NCI-H2227 treated with DMSO at 0.1 percent for 48 hours (cell line): ENCODE data around the gene POLR1G.

Source experiments
- DNase-seq: peaks from one replicate; lab custom pipeline; 2025; lab: John Stamatoyannopoulos, UW

The POLR1G gene, protein sequence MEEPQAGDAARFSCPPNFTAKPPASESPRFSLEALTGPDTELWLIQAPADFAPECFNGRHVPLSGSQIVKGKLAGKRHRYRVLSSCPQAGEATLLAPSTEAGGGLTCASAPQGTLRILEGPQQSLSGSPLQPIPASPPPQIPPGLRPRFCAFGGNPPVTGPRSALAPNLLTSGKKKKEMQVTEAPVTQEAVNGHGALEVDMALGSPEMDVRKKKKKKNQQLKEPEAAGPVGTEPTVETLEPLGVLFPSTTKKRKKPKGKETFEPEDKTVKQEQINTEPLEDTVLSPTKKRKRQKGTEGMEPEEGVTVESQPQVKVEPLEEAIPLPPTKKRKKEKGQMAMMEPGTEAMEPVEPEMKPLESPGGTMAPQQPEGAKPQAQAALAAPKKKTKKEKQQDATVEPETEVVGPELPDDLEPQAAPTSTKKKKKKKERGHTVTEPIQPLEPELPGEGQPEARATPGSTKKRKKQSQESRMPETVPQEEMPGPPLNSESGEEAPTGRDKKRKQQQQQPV

GRCh38 chr19:45406226-45407090 is at the start of gene POLR1G:
Gene POLR1G (plus strand): TSS chr19:45406644. CDS start chr19:45406697, 53 bp downstream.
- peak; percentile 88 for DNase-seq

DNA sequence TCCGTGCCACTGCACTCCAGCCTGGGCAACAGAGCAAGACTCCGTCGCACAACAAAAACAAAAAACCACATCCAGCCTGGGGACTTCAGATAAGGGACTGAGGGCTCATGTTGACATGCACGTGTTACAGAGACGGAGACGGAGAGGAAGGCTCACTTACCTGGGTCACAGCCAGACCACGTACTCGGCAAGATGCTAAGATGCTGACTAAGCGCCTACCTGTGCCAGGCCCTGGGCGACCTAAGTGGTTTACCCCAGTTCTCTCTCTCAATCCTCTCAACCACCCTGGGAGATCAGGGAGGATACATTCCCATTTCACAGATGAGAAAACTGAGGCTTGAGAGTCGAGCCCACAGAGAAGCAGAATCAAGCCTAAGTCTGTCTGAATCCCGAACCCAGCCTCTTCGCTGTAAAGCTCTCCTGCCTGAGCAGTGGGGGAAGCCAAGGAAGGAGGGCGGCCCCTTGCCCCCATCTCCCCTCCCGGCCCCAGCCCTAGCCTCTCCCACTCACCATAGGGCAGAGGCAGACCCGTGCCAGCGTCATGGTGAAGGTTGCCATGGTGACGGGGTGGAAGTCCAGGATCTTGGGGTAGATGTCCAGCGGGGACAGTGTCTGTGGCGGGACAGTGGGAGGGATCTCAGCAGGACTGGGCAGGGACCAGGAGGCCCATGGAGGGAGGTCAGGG is 49.5 kb upstream of the POLR1G start:
- DNase-seq: no peak

GRCh38 chr19:45357445-45357783 is 49.0 kb upstream of the POLR1G start:
- DNase-seq: no peak

DNA sequence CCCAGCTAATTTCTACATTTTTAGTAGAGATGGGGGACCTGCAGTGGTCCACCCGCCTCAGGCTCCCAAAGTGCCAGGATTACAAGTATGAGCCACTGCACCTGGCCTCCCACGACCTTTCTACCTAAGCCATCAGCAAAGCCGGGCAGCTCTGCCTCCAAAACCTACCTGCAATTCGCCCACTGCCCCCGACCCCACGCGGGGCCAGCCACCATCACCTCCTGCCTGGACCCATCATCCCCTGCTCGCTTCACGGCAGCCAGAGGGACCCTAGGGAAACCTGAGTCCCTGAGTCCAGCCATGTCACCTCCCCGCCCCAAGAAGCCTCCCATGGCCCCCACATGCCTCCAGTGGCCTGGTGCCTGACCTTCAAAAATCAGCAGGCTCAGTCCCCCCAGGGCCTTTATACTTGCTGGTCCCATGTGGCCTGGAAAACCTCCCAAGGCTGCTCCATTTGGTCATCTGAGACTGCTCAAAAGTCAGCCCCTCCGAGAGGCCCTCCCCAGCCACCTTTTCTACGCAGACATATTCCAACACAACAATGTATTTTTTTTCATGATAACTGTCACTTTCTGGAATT is 48.1 kb upstream of the POLR1G start:
- no peak for DNase-seq

GRCh38 chr19:45361608-45362007 is 44.8 kb upstream of the POLR1G start:
- no peak for DNase-seq

DNA sequence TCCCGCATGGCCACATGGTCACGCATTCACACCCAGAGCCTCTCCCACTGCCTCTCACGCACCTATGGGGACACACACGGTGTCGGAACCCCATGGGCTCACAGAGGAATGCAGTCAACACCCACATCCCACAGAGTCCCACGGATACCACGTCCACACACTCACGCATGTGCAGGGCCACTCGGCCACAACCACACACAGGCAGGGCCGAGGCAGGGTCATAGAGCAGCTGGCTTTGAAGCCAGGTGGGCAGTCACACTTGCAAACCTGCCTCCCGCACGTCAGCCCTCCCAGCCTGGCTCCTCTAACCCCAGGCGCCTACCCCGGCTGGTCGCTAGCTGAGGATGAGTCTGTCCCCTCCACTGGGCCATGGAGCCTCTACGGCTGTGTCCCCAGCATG is 44.2 kb upstream of the POLR1G start:
- no peak for DNase-seq

- DNase-seq: no peak
Observed at GRCh38 chr19:45363861-45364459, 42.5 kb upstream of the POLR1G start.

- no peak for DNase-seq
Observed at GRCh38 chr19:45364696-45365095, 41.7 kb upstream of the POLR1G start.

DNA sequence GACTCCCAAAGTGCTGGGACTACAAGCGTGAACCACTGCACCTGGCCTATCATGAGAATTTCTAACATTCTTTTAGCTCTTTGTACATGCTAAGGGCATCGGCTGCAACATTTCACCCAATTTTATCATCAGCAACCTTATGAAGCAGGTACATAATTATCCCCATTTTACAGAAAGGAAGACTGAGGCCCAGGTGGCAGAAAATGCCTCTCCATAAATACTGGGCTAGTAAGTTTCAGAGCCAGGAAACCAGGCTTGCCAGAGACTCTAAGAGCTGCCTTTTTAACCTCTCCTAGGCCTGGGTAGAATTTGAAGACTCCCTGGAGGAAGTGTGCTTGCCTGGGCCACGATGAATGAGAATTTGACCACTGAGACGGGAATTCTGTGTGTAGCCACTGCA is 38.3 kb upstream of the POLR1G start:
- DNase-seq: no peak

DNA sequence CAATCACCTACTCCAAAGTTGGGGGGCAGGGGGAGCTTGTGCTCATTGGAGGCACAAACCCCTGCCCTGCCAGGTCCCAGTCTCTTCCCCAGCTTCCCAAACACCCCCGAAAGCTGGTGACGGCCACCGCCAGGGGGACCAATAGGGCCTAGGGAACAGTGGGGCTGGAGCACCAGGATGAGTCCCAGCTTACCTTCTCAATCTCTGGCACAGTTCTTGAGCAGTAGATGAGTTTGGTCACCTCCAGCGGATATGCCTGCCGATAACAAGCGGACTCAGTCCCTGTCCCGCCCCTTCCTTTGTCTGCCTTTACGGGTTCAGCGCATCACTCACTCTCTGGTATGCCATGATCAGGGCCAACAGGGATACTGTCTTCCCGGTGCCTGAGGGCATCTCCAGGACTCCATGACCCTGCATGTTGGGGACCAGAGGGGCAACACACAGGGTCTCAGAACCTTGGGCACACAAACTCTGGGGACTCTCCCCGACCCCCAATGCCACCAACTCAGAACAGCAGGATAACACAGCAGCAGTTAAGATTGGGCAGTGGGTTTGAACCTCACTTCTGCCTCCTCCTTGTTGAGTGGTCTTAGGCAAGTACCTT is 37.6 kb upstream of the POLR1G start:
- no peak for DNase-seq

GRCh38 chr19:45370410-45371204 is 35.8 kb upstream of the POLR1G start, which contains the start of gene ERCC2:
Gene ERCC2 (minus strand): TSS chr19:45370573. CDS start chr19:45370540, 33 bp downstream.
- peak; percentile 91 for DNase-seq

DNA sequence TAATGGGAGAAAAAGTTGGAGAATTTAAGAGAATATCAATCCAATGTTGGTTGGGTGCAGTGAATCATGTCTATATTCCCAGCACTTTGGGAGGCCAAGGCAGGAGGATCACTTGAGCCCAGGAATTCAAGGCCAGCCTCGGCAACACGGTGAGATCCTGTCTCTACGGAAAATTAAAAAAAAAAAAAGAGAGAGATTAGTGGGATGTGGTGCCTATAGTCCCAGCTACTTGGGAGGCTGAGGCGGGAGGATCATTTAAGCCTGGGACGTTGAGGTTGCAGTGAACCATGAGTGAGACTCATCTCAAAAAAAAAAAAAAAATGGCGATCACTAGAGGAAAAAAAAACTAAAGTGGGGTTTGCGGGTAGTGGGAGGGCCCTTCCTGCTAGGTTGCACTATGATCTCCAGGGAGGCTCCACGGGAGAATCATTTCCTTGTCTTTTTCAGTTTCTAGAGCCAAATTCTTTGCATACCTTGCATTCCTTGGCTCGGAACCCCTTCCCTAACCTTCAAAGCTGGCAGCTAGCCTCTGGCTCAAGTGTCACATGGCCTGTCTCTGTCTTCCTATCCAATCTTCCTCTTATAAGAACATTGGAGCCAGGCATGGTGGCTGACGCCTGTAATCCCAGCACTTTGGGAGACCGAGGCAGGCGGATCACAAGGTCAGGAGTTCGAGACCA is 30.3 kb upstream of the POLR1G start:
- no peak for DNase-seq

GRCh38 chr19:45380107-45380506 is 26.3 kb upstream of the POLR1G start:
- no peak for DNase-seq

DNA sequence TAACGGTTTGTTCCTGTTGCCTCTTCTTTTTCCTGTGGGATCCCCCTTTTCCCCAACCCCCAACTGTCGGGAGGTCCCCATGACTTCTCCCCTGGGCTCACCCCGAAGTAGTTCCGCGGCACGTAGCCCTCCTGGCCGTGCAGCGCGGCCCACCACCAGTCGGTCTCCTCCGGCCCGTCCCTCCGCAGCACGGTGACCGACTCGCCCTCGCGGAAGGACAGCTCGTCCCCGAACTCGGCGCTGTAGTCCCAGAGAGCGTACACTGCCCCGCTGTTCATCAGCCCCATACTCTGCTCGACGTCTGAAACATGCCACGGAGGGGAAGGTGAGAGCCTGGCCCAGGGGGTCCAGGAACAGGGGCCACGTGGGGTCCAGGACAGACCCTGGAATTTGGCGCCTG is 24.0 kb upstream of the POLR1G start:
- no peak for DNase-seq

GRCh38 chr19:45385392-45386221 is 20.8 kb upstream of the POLR1G start:
- no peak for DNase-seq

- DNase-seq: peak; percentile 12
Observed at GRCh38 chr19:45391346-45391745, 15.1 kb upstream of the POLR1G start.

DNA sequence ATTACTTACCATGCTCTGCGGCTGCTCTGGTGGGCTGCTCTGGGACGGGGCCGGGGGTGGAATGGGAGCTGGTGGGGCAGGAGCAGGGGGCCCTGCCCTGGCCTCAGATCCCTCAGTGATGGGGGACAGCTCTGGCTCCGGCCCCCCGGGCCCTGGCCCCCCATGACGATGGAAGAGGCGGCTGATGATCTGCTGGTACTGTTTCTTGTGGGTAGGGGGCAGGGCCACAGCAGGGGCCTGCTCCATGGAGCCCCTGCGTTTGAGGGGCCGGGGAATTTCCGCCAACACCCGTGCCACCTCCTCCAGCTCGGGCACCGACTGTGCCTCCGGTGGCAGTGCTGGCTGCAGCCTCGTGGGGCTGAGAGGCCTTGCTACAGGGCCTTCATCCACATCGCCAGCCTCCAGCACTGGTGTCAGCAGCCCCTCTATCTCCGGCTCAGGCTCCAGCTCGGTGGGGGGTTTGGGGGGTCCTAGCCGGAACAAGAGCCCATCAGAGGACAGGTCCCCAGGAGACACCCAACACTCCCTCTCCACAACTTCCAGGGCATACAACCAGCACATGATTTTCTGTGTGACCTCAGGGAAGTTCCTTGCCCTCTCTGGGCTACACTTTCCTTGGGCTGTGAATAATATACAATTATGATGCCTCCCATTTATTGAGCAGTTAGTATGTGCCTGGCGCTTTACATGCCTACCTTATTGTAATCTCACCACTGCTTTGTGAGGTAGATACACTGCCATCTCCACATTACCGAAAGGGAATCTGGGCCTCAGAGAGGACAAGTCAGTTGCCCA is 14.4 kb upstream of the POLR1G start:
- no peak for DNase-seq
